SK-N-SH (cell line): ENCODE measurements around the gene HEG1.

Source experiments
- CHD2 ChIP-seq: fragments of 150-350 bp; IDR thresholded peaks from 2 replicates; pipeline ENCODE4 v1.6.1; 2018; ENCODE audit warnings: low read length; ENCODE audit not compliant: partially characterized antibody
- EP300 ChIP-seq, 2 experiments: IDR thresholded peaks; 2 replicates each; pipeline versions ENCODE4 v1.4.0 to v1.6.1; 2012; ENCODE audit warnings: borderline replicate concordance in 1 of 2, low read depth in 1 of 2, low read length in 1 of 2
- FOSL2 ChIP-seq: IDR thresholded peaks from 2 replicates; pipeline ENCODE4 v1.4.0; 2012; ENCODE audit warnings: low read depth, mild to moderate bottlenecking, moderate library complexity, borderline replicate concordance
- MEF2A ChIP-seq: IDR thresholded peaks from 2 replicates; pipeline ENCODE4 v1.4.0; 2012; ENCODE audit warnings: low read depth, borderline replicate concordance
- POLR2AphosphoS5 ChIP-seq: IDR thresholded peaks from 2 replicates; pipeline ENCODE4 v1.6.1; 2012; ENCODE audit warnings: low read depth, low read length
- TAF1 ChIP-seq: IDR thresholded peaks from 2 replicates; pipeline ENCODE4 v1.6.1; 2012; ENCODE audit warnings: low read depth, mild to moderate bottlenecking, low read length, moderate library complexity, borderline replicate concordance
- TF ChIP-seq, protein P1 (sequence below): fragments of 200-600 bp; sonication (generic); IDR thresholded peaks from 2 replicates; pipeline ENCODE4 v1.6.1; 2017; ENCODE audit warnings: antibody characterized with exemption, mild to moderate bottlenecking, moderate library complexity

DNA sequence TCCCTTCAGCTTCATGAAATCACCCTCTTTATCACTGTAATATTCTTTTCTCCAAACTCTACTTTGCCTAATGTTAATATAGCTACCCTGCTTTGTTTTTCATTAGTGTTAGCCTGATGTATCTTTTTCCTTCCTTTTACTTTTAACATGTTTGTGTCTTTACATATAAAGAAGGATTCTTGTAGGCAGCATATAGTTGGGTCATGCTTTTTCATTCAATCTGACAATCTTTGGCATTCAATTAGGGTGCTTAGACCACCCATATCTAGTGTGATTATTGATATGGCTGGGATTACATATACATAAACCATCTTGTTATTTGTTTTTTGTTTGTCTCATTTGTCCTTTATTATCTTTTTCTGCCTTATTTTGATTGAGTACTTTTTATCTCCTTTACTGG is 34.9 kb upstream of the HEG1 start:
- no peak for TF ChIP-seq FOSL2
- TF ChIP-seq, protein P1, sequence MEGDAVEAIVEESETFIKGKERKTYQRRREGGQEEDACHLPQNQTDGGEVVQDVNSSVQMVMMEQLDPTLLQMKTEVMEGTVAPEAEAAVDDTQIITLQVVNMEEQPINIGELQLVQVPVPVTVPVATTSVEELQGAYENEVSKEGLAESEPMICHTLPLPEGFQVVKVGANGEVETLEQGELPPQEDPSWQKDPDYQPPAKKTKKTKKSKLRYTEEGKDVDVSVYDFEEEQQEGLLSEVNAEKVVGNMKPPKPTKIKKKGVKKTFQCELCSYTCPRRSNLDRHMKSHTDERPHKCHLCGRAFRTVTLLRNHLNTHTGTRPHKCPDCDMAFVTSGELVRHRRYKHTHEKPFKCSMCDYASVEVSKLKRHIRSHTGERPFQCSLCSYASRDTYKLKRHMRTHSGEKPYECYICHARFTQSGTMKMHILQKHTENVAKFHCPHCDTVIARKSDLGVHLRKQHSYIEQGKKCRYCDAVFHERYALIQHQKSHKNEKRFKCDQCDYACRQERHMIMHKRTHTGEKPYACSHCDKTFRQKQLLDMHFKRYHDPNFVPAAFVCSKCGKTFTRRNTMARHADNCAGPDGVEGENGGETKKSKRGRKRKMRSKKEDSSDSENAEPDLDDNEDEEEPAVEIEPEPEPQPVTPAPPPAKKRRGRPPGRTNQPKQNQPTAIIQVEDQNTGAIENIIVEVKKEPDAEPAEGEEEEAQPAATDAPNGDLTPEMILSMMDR = no peak
- TF ChIP-seq EP300 (IDR thresholded peaks at IDR 0.05; ENCODE audit: borderline replicate concordance in 1 of 2, low read depth in 1 of 2, low read length in 1 of 2) = no peak
- TF ChIP-seq MEF2A = no peak
- no peak for TF ChIP-seq CHD2
- TF ChIP-seq TAF1 = no peak
- TF ChIP-seq POLR2AphosphoS5 = no peak
